Thyroid gland (tissue), 4 donors: Measurements from ENCODE around the gene NPPC.
"Not testable (repeated sequence)": the region's sequence is repeated elsewhere in the genome, so short reads cannot be mapped to it uniquely, and the experiment has no call there.

Source experiments
- POLR2A ChIP-seq, 2 donors: fragments of 450-650 bp; IDR thresholded peaks; one replicate each; pipeline ENCODE4 v1.6.1; 2017; ENCODE audit warnings: antibody characterized with exemption in 2 of 2, mild to moderate bottlenecking in 2 of 2, moderate library complexity in 1 of 2
- TF ChIP-seq, protein P1 (sequence below), 6 experiments: fragments of 200-600 bp in 3 of 6; fragments of 450-650 bp in 3 of 6; sonication (generic) in 3 of 6; IDR thresholded peaks; one replicate each; pipeline ENCODE4 v1.5.1; 2016 to 2019; ENCODE audit warnings: antibody characterized with exemption in 6 of 6, mild to moderate bottlenecking in 2 of 6, inconsistent platforms in 1 of 6, moderate library complexity in 1 of 6

DNA sequence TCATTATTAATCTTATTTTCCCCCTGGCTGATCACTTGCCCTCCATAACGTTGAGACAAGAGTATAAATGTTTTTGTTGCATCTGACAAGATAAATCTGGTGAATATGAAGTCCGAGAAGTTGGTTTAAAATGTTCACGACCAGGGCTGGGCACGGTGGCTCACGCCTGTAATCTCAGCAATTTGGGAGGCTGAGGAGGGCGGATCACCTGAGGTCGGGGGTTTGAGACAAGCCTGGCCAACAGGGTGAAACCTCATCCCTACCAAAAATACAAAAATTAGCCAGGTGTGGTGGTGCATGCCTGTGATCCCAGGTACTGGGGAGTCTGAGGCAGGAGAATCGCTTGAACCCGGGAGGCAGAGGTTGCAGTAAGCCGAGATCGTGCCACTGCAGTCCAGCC is 20.9 kb upstream of the NPPC start:
- TF ChIP-seq, protein P1, sequence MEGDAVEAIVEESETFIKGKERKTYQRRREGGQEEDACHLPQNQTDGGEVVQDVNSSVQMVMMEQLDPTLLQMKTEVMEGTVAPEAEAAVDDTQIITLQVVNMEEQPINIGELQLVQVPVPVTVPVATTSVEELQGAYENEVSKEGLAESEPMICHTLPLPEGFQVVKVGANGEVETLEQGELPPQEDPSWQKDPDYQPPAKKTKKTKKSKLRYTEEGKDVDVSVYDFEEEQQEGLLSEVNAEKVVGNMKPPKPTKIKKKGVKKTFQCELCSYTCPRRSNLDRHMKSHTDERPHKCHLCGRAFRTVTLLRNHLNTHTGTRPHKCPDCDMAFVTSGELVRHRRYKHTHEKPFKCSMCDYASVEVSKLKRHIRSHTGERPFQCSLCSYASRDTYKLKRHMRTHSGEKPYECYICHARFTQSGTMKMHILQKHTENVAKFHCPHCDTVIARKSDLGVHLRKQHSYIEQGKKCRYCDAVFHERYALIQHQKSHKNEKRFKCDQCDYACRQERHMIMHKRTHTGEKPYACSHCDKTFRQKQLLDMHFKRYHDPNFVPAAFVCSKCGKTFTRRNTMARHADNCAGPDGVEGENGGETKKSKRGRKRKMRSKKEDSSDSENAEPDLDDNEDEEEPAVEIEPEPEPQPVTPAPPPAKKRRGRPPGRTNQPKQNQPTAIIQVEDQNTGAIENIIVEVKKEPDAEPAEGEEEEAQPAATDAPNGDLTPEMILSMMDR (IDR thresholded peaks at IDR 0.05): not testable (repeated sequence)
- TF ChIP-seq POLR2A (IDR thresholded peaks at IDR 0.05): not testable (repeated sequence)
